Endothelial cell of umbilical vein (primary cell): ENCODE results near the gene RPL35A. TPM values are rescaled to one million over a fixed set of nuclear protein-coding genes. Genes with fewer than 3 reads are reported as not detected.

Source experiments
- BruUV-seq: library from RNA; stranded (reverse); fragments of 400-500 nt; replicated peaks from 2 replicates; lab custom pipeline; 2021; lab: Mats Ljungman, UMichigan
- CTCF ChIA-PET: fragments of 300-600, 350-600 bp; sonication (Branson Sonifier 250); formaldehyde crosslinking; loops from one replicate; lab custom pipeline; 2021; ENCODE audit warnings: antibody characterized with exemption, inconsistent platforms; lab: Charles Lee
- POLR2A ChIA-PET: fragments of 300-600, 350-600 bp; sonication (Branson Sonifier 250); formaldehyde crosslinking; loops from one replicate; lab custom pipeline; 2021; ENCODE audit warnings: antibody characterized with exemption, inconsistent platforms; lab: Charles Lee
- DNase-seq: peaks from one replicate; pipeline ENCODE4 v3.0.0-alpha.2; 2011; ENCODE audit warnings: low read depth, low spot score
- FAIRE-seq: peaks from 2 replicates; lab custom pipeline; 2011; peaks lifted over from hg19 to GRCh38; lab: Jason Lieb, UNC
- H2AFZ ChIP-seq: 2 replicates; pipeline ENCODE4 v1.6.0; 2012; ENCODE audit warnings: low read depth, low read length, control low read depth, inconsistent platforms
- H3K27ac ChIP-seq: 2 replicates; pipeline ENCODE4 v1.5.1; 2011; ENCODE audit warnings: low read depth, mild to moderate bottlenecking, control low read depth, low read length, moderate library complexity; ENCODE audit not compliant: insufficient read depth
- H3K27me3 ChIP-seq, 2 experiments: 2 replicates each; pipeline versions ENCODE4 v1.6.0 to v1.6.1; 2011; ENCODE audit warnings: low read length in 2 of 2, mixed read lengths in 1 of 2; ENCODE audit not compliant: control insufficient read depth in 2 of 2, insufficient read depth in 2 of 2
- H3K36me3 ChIP-seq, 2 experiments: 2 replicates in 1 of 2; 3 replicates in 1 of 2; pipeline ENCODE4 v1.5.1; 2011; ENCODE audit warnings: low read length in 2 of 2, mild to moderate bottlenecking in 1 of 2, moderate library complexity in 1 of 2; ENCODE audit not compliant: control insufficient read depth in 2 of 2, insufficient read depth in 2 of 2; ENCODE audit errors: extremely low read depth in 1 of 2
- H3K4me1 ChIP-seq: 3 replicates; pipeline ENCODE4 v1.5.1; 2011; ENCODE audit warnings: mild to moderate bottlenecking, low read length; ENCODE audit not compliant: control insufficient read depth, insufficient read depth; ENCODE audit errors: extremely low read depth
- H3K4me2 ChIP-seq: 2 replicates; pipeline ENCODE4 v1.6.1; 2011; ENCODE audit warnings: low read length, control low read depth, mixed read lengths; ENCODE audit not compliant: insufficient read depth
- H3K4me3 ChIP-seq, 3 experiments: fragments of 200-600 bp in 1 of 3; sonication (generic), shearing (Covaris generic) in 1 of 3; replicated peaks in 1 of 3; 2 replicates each; pipeline ENCODE4 v1.5.1; 2011 to 2016; ENCODE audit warnings: control low read depth in 3 of 3, low read length in 3 of 3, mild to moderate bottlenecking in 2 of 3, inconsistent platforms in 1 of 3, low read depth in 1 of 3, moderate library complexity in 1 of 3; ENCODE audit not compliant: insufficient read depth in 1 of 3
- H3K79me2 ChIP-seq: 2 replicates; pipeline ENCODE4 v1.6.0; 2012; ENCODE audit warnings: low read length, inconsistent platforms; ENCODE audit not compliant: control insufficient read depth, insufficient read depth
- H3K9ac ChIP-seq: replicated peaks from 2 replicates; pipeline ENCODE3; 2011; ENCODE audit warnings: low read length, control low read depth; ENCODE audit not compliant: insufficient read depth; ENCODE audit errors: extremely low read depth
- H3K9me1 ChIP-seq: replicated peaks from 3 replicates; pipeline ENCODE4 v1.6.0; 2011; ENCODE audit warnings: mild to moderate bottlenecking, low read length; ENCODE audit not compliant: control insufficient read depth, insufficient read depth; ENCODE audit errors: extremely low read depth
- H3K9me3 ChIP-seq: replicated peaks from 2 replicates; pipeline ENCODE4 v1.5.1; 2012; ENCODE audit warnings: low read length, inconsistent platforms; ENCODE audit not compliant: control insufficient read depth, insufficient read depth
- H4K20me1 ChIP-seq: replicated peaks from 2 replicates; pipeline ENCODE3; 2011; ENCODE audit warnings: mild to moderate bottlenecking, low read length; ENCODE audit not compliant: control insufficient read depth, insufficient read depth; ENCODE audit errors: extremely low read depth
- FOS ChIP-seq: IDR thresholded peaks from 2 replicates; pipeline ENCODE4 v1.6.1; 2011; ENCODE audit warnings: mild to moderate bottlenecking, low read length, moderate library complexity, borderline replicate concordance; ENCODE audit not compliant: insufficient read depth
- GATA2 ChIP-seq: IDR thresholded peaks from 2 replicates; pipeline ENCODE4 v1.7.0; 2011; ENCODE audit warnings: low read depth, mild to moderate bottlenecking, moderate library complexity, mixed read lengths, low read length; ENCODE audit not compliant: insufficient read length, insufficient read depth
- MYC ChIP-seq: IDR thresholded peaks from one replicate; pipeline ENCODE4 v1.6.1; 2011; ENCODE audit warnings: mild to moderate bottlenecking, low read depth, low read length
- POLR2A ChIP-seq: IDR thresholded peaks from 2 replicates; pipeline ENCODE4 v1.6.1; 2012; ENCODE audit warnings: low read depth, mild to moderate bottlenecking, control low read depth, low read length
- dilution Hi-C: fragments of 300-500 bp; cut with MboI; formaldehyde crosslinking; loops from one replicate; pipeline ENCODE4 v1.15.0; 2019; ENCODE audit warnings: low sequenced_read_pairs; ENCODE audit not compliant: extremely low pct_ligation_motif_present
- intact Hi-C: fragments of 100-400 bp; cut with micrococcal nuclease; formaldehyde crosslinking; loops from one replicate; pipeline ENCODE4 v1.10.0; 2022
- polyA plus RNA-seq, 4 experiments: library from polyadenylated mRNA; depleted of rRNA in 3 of 4; stranded (reverse) in 3 of 4; unstranded in 1 of 4; fragments of >200 nt; gene quantifications; 2 replicates each; pipeline versions ENCODE4 v1.2.1 to v1.2.3, GENCODE V29; 2011 to 2012; ENCODE audit warnings: missing spikeins in 1 of 4
- total RNA-seq: library from RNA; stranded (reverse); gene quantifications from 2 replicates; pipeline ENCODE4 v1.2.3, GENCODE V29; 2021
- TF ChIP-seq, protein P1 (sequence below), 2 donors: IDR thresholded peaks; 1 replicate in 1 of 2; 2 replicates in 1 of 2; pipeline ENCODE4 v1.5.1; 2011; ENCODE audit warnings: low read length in 2 of 2, mild to moderate bottlenecking in 2 of 2, moderate library complexity in 2 of 2, control low read depth in 1 of 2, inconsistent platforms in 1 of 2, low read depth in 1 of 2; ENCODE audit not compliant: insufficient read depth in 1 of 2; ENCODE audit errors: extremely low read depth in 1 of 2

Gene RPL35A
- total and polyA plus RNA-seq, 2 donors (not counting 3 experiments of a cell fraction or from before 2014, with no cell fraction given) = 566 to 1,094 TPM

DNA sequence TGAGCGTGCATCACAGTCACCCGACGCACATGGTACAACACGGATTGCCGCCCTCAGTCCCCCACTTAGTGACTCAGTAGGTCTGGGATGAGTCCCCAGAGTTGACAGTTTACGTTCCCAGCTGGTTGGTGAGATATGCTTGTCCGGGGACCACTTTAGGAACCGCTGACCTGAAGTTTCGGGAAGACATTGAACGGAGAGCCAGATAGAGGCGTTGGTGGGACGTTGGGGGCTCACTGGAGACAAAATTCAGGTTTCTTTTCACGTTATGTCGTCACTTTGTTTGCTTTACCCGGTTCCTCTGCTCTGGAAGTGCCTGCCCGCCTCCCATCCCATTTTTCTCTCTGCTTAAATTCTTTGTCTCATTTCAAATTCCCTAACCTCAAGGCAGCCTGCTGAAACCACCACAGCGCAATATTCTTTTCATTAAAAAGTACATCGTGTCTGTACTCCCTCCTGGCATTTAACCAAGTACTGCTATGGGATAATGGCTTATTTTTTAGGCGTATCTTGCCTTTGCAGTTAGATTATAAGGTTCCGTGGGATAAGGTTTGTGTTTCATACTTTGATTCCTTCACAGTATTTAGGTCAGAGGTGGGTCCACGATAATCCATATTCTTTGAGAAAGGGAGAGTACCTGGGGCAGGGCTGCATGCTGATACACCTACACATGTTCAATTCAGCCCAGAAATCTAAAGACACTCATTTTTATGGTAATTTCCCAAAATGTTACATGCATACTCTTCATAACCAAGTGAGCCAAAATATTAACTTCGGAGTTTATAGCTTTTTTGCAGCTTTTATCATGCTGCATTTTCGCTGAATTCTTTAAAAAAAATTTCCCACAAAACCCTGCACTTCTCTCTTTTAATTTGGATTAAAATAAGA lies 10.9 kb downstream of the RPL35A start:
- Histone ChIP-seq H3K4me2 (peak overlapping the region; percentile 69), H3K9me3 (no peaks in the 10 kb centered on the region), H3K27ac (no peak overlapping the region), H2AFZ (peak overlapping the region; percentile 82), H3K79me2 (no peaks in the 10 kb centered on the region), H3K9me1 (no peaks in the 10 kb centered on the region), H3K27me3 (no peaks in the 10 kb centered on the region), H3K9ac (peak overlapping the region; percentile 57), H3K4me3 (peak overlapping the region in 2 of 3 experiments; percentile 68 to 75), H4K20me1 (no peaks in the 10 kb centered on the region), H3K36me3 (peaks cover 1 to 5% of the 10 kb centered on the region in 2 experiments), H3K4me1 (peaks cover 15% of the 10 kb centered on the region)
- dilution Hi-C loops = no loop called here
- TF ChIP-seq MYC (peak; percentile 4), FOS (no peak)
- intact Hi-C loops = loop anchor here (1.0 to 5.0 kb wide), 2 partner anchors 11 to 121 kb away; partner anchors contain the start of gene RPL35A
- no peak for DNase-seq
- POLR2A ChIA-PET = no interaction called here
- CTCF ChIA-PET = interaction anchor here (0.9 kb wide), 1 partner anchor 119 kb away, joined by 3 read pairs; no protein-coding TSS in a partner anchor
- FAIRE-seq = no peak
- BruUV-seq = no TSS peak

DNA sequence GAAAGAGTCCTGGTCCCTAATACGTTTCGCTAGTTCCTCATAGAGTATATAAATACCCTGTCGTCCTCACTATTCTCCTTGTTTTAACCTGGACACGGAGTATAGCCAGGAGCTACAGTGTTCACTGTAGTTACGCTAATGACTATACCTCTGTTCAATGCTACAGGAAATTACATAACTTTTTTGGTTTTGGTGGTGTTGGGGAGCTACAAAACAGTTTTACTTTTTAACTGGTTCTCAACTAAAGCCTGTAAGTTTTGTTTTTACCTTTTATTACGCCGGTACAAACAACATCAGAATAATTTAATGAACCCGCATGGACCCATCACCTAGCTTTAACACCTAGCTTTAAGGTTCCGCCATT lies 11.6 kb downstream of the RPL35A start:
- Histone ChIP-seq H3K9me3 (no peaks in the 10 kb centered on the region), H4K20me1 (no peaks in the 10 kb centered on the region), H3K79me2 (no peaks in the 10 kb centered on the region), H2AFZ (no peak overlapping the region), H3K9ac (no peak overlapping the region), H3K36me3 (no peaks in the 10 kb centered on the region), H3K27me3 (no peaks in the 10 kb centered on the region), H3K4me1 (peaks cover 15% of the 10 kb centered on the region), H3K4me2 (no peak overlapping the region), H3K27ac (no peak overlapping the region), H3K9me1 (no peaks in the 10 kb centered on the region), H3K4me3 (no peak overlapping the region)
- no peak for TF ChIP-seq GATA2
- no peak for TF ChIP-seq POLR2A
- TF ChIP-seq, protein P1, sequence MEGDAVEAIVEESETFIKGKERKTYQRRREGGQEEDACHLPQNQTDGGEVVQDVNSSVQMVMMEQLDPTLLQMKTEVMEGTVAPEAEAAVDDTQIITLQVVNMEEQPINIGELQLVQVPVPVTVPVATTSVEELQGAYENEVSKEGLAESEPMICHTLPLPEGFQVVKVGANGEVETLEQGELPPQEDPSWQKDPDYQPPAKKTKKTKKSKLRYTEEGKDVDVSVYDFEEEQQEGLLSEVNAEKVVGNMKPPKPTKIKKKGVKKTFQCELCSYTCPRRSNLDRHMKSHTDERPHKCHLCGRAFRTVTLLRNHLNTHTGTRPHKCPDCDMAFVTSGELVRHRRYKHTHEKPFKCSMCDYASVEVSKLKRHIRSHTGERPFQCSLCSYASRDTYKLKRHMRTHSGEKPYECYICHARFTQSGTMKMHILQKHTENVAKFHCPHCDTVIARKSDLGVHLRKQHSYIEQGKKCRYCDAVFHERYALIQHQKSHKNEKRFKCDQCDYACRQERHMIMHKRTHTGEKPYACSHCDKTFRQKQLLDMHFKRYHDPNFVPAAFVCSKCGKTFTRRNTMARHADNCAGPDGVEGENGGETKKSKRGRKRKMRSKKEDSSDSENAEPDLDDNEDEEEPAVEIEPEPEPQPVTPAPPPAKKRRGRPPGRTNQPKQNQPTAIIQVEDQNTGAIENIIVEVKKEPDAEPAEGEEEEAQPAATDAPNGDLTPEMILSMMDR (IDR thresholded peaks at IDR 0.05; ENCODE audit: extremely low read depth in 1 of 2, insufficient read depth in 1 of 2, low read depth in 1 of 2, low read length in 2 of 2) = no peak
- no peak for TF ChIP-seq MYC
- BruUV-seq = no TSS peak
- DNase-seq (no peak), FAIRE-seq (no peak)
- CTCF ChIA-PET = interaction anchor here (0.9 kb wide), 1 partner anchor 119 kb away, joined by 3 read pairs; no protein-coding TSS in a partner anchor
- intact Hi-C loops (loop anchor here (5.0 kb wide), 1 partner anchor 121 kb away; no protein-coding TSS in a partner anchor), dilution Hi-C loops (no loop called here)
- POLR2A ChIA-PET = no interaction called here
